NCI-H2227 (cell line): ENCODE measurements around the gene ACVR2B.

Source experiments
- DNase-seq: peaks from one replicate; lab custom pipeline; 2025; ENCODE audit not compliant: unreplicated experiment; lab: John Stamatoyannopoulos, UW

ACVR2B gene

GRCh38 chr3:38480930-38481329 is 27.2 kb downstream of the ACVR2B start:
- no peak for DNase-seq

- no peak for DNase-seq
These were observed 29.3 kb downstream of the ACVR2B start for GRCh38 chr3:38482951-38483350.

GRCh38 chr3:38487323-38487722 is 33.6 kb downstream of the ACVR2B start:
- DNase-seq, result no peak

- no peak for DNase-seq
These were observed 35.3 kb downstream of the ACVR2B start for GRCh38 chr3:38488949-38489348.

- DNase-seq, result no peak
These were observed 36.1 kb downstream of the ACVR2B start for GRCh38 chr3:38489766-38490165.

- no peak for DNase-seq
These were observed 36.8 kb downstream of the ACVR2B start for GRCh38 chr3:38490281-38491030.

GRCh38 chr3:38491215-38491614 is 37.5 kb downstream of the ACVR2B start:
- no peak for DNase-seq

GRCh38 chr3:38493031-38493430 is 39.3 kb downstream of the ACVR2B start:
- DNase-seq, result no peak

GRCh38 chr3:38496131-38496910 is 42.6 kb downstream of the ACVR2B start, which contains the start of gene EXOG:
Gene EXOG, plus strand, starts transcription at chr3:38496340. Its CDS starts 28 bp downstream, at chr3:38496368.
- peak; percentile 93 for DNase-seq

- no peak for DNase-seq
These were observed 43.3 kb downstream of the ACVR2B start for GRCh38 chr3:38497031-38497430.

GRCh38 chr3:38500688-38501417 is 47.2 kb downstream of the ACVR2B start:
- no peak for DNase-seq

- no peak for DNase-seq
These were observed 53.4 kb downstream of the ACVR2B start for GRCh38 chr3:38507120-38507519.

GRCh38 chr3:38509732-38510131 is 56.0 kb downstream of the ACVR2B start:
- no peak for DNase-seq

GRCh38 chr3:38510631-38511030 is 56.9 kb downstream of the ACVR2B start:
- no peak for DNase-seq

GRCh38 chr3:38511546-38511945 is 57.9 kb downstream of the ACVR2B start:
- no peak for DNase-seq

GRCh38 chr3:38515367-38515766 is 61.7 kb downstream of the ACVR2B start:
- DNase-seq, result no peak

- no peak for DNase-seq
These were observed 63.0 kb downstream of the ACVR2B start for GRCh38 chr3:38516669-38517068.

GRCh38 chr3:38519000-38519399 is 65.3 kb downstream of the ACVR2B start:
- no peak for DNase-seq

- no peak for DNase-seq
These were observed 66.0 kb downstream of the ACVR2B start for GRCh38 chr3:38519651-38520050.

- peak; percentile 71 for DNase-seq
These were observed 67.8 kb downstream of the ACVR2B start for GRCh38 chr3:38521391-38521987.

- DNase-seq, result no peak
These were observed 68.3 kb downstream of the ACVR2B start for GRCh38 chr3:38522002-38522401.
